ENCODE measurements around the gene SASH1. TPM values are rescaled to one million over a fixed set of nuclear protein-coding genes. Genes with fewer than 3 reads are reported as not detected.

SASH1 gene
- total and polyA plus RNA-seq, 7 donors: 3.2 to 101 (median 40.5) TPM

- Histone ChIP-seq H3K4me3 (no peak overlapping the region), H3K9me3 (no peaks in the 10 kb centered on the region), H3K36me3 (no peaks in the 10 kb centered on the region), H3K27me3 (no peaks in the 10 kb centered on the region), H3K4me1 (no peaks in the 10 kb centered on the region), H3K27ac (no peak overlapping the region)
- no peak for DNase-seq
- no peak for TF ChIP-seq POLR2A (IDR thresholded peaks at IDR 0.05)
- TF ChIP-seq POLR2AphosphoS5 (IDR thresholded peaks at IDR 0.05): no peak
- no peak for TF ChIP-seq EP300 (IDR thresholded peaks at IDR 0.05)
- TF ChIP-seq, protein P1, sequence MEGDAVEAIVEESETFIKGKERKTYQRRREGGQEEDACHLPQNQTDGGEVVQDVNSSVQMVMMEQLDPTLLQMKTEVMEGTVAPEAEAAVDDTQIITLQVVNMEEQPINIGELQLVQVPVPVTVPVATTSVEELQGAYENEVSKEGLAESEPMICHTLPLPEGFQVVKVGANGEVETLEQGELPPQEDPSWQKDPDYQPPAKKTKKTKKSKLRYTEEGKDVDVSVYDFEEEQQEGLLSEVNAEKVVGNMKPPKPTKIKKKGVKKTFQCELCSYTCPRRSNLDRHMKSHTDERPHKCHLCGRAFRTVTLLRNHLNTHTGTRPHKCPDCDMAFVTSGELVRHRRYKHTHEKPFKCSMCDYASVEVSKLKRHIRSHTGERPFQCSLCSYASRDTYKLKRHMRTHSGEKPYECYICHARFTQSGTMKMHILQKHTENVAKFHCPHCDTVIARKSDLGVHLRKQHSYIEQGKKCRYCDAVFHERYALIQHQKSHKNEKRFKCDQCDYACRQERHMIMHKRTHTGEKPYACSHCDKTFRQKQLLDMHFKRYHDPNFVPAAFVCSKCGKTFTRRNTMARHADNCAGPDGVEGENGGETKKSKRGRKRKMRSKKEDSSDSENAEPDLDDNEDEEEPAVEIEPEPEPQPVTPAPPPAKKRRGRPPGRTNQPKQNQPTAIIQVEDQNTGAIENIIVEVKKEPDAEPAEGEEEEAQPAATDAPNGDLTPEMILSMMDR (IDR thresholded peaks at IDR 0.05): no peak
- 72 to 78% methylated on average over 3 of the region's 3 CpGs for WGBS, 2 donors
- intact Hi-C loops (cut with DNase I): no loop called here
Measured at GRCh38 chr6:148566664-148567350, 224.2 kb downstream of the SASH1 start.

DNA sequence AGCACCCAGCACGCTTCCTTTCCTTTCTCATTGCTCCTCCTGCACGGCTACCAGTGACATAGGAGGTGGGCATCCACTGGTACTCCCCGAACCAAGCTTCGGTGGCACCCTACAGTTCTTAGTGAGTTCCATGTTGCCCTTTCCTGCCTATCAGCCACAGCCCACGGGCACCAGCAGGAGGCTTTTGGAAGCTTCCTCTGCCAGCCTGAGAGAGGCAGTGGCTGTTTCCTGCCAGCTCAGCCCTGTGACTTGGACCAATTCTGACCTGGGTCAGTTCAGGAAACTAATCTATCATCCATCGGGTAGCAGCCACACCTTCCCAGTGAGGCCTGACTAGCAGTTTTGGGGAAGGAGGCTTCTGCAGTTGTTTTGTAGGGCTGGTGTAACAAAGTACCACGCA lies 227.8 kb downstream of the SASH1 start:
- intact Hi-C loops (cut with DNase I): loop anchor here (10.0 kb wide), 1 partner anchor 864 kb away; no protein-coding TSS in a partner anchor
- H3K4me1 ChIP-seq: no peaks in the 10 kb centered on the region
- H3K4me3 ChIP-seq: no peak overlapping the region
- no peak for DNase-seq
- no peaks in the 10 kb centered on the region for H3K36me3 ChIP-seq
- no peaks in the 10 kb centered on the region for H3K9me3 ChIP-seq
- WGBS, 2 donors: 70 to 72% methylated on average over 7 of the region's 7 CpGs
- no peak overlapping the region for H3K27ac ChIP-seq
- TF ChIP-seq, protein P1 (IDR thresholded peaks at IDR 0.05): no peak
- TF ChIP-seq POLR2A (IDR thresholded peaks at IDR 0.05) (no peak), POLR2AphosphoS5 (IDR thresholded peaks at IDR 0.05) (no peak), EP300 (IDR thresholded peaks at IDR 0.05) (no peak)
- no peaks in the 10 kb centered on the region for H3K27me3 ChIP-seq

- no peak for TF ChIP-seq POLR2AphosphoS5 (IDR thresholded peaks at IDR 0.05)
- TF ChIP-seq POLR2A (IDR thresholded peaks at IDR 0.05): no peak
- TF ChIP-seq, protein P1 (IDR thresholded peaks at IDR 0.05): no peak
- TF ChIP-seq EP300 (IDR thresholded peaks at IDR 0.05): no peak
- no peak overlapping the region for H3K4me3 ChIP-seq
- intact Hi-C loops (cut with DNase I): loop anchor here (10.0 kb wide), 1 partner anchor 862 kb away; no protein-coding TSS in a partner anchor
- no peak overlapping the region for H3K27ac ChIP-seq
- H3K9me3 ChIP-seq: no peaks in the 10 kb centered on the region
- 86 to 88% methylated on average over 9 of the region's 9 CpGs for WGBS, 2 donors
- no peak for DNase-seq
- no peaks in the 10 kb centered on the region for H3K36me3 ChIP-seq
- no peaks in the 10 kb centered on the region for H3K4me1 ChIP-seq
- no peaks in the 10 kb centered on the region for H3K27me3 ChIP-seq
Measured at GRCh38 chr6:148572676-148573335, 230.2 kb downstream of the SASH1 start.

- H3K4me1 ChIP-seq: peaks cover 0 to 7% (median 4%) of the 10 kb centered on the region in 4 donors
- H3K27ac ChIP-seq: no peak overlapping the region
- no peak overlapping the region for H3K4me3 ChIP-seq
- WGBS, 2 donors: 81 to 86% methylated on average over 5 of the region's 5 CpGs
- H3K27me3 ChIP-seq: no peaks in the 10 kb centered on the region
- DNase-seq: no peak
- intact Hi-C loops (cut with DNase I): loop anchor here (10.0 kb wide), 1 partner anchor 861 kb away; no protein-coding TSS in a partner anchor
- no peaks in the 10 kb centered on the region for H3K36me3 ChIP-seq
- TF ChIP-seq, protein P1 (IDR thresholded peaks at IDR 0.05): no peak
- TF ChIP-seq POLR2A (IDR thresholded peaks at IDR 0.05) (no peak), EP300 (IDR thresholded peaks at IDR 0.05) (no peak), POLR2AphosphoS5 (IDR thresholded peaks at IDR 0.05) (no peak)
- no peaks in the 10 kb centered on the region for H3K9me3 ChIP-seq
Measured at GRCh38 chr6:148573922-148574321, 231.3 kb downstream of the SASH1 start.

Data from sigmoid colon (tissue), 7 donors.